ENCODE results near the gene GPT2. TPM values are rescaled to one million over a fixed set of nuclear protein-coding genes. Genes with fewer than 3 reads are reported as not detected.
A peak's percentile ranks its signal among the peaks of the same experiment; 100 is the strongest.

Gene GPT2
- total and polyA plus RNA-seq, 8 donors: 9.1 to 44.9 (median 37.5) TPM

- ATAC-seq (no peak), DNase-seq (no peak)
- no peaks in the 10 kb centered on the region for H3K4me1 ChIP-seq
- H3K27ac ChIP-seq: no peak overlapping the region
- no peaks in the 10 kb centered on the region for H3K27me3 ChIP-seq
- intact Hi-C loops (cut with DNase I): no loop called here
- TF ChIP-seq CTCF (IDR thresholded peaks at IDR 0.05): no peak
- H3K9me3 ChIP-seq: no peaks in the 10 kb centered on the region
- peaks cover 0 to 17% of the 10 kb centered on the region in 2 donors for H3K36me3 ChIP-seq
- H3K4me3 ChIP-seq: no peak overlapping the region
Observed at GRCh38 chr16:46904471-46904870, 20.3 kb downstream of the GPT2 start.

- ATAC-seq (no peak), DNase-seq (no peak)
- Histone ChIP-seq H3K4me1 (no peaks in the 10 kb centered on the region), H3K4me3 (no peak overlapping the region), H3K27ac (no peak overlapping the region), H3K27me3 (no peaks in the 10 kb centered on the region), H3K36me3 (peaks cover 0 to 12% of the 10 kb centered on the region in 2 donors), H3K9me3 (no peaks in the 10 kb centered on the region)
- intact Hi-C loops (cut with DNase I): loop anchor here in 1 of 2 donors (5.0 kb wide), 1 partner anchor 54 kb away; no protein-coding TSS in a partner anchor
- no peak for TF ChIP-seq CTCF (IDR thresholded peaks at IDR 0.05)
Observed at GRCh38 chr16:46906360-46907060, 22.3 kb downstream of the GPT2 start.

- no peak for DNase-seq
- Histone ChIP-seq H3K4me3 (no peak overlapping the region), H3K27me3 (no peaks in the 10 kb centered on the region), H3K36me3 (peaks cover 0 to 4% of the 10 kb centered on the region in 2 donors), H3K27ac (no peak overlapping the region), H3K9me3 (no peaks in the 10 kb centered on the region), H3K4me1 (no peaks in the 10 kb centered on the region)
- intact Hi-C loops (cut with DNase I): loop anchor here in 1 of 2 donors (5.0 kb wide), 1 partner anchor 55 kb away; no protein-coding TSS in a partner anchor
- TF ChIP-seq CTCF (IDR thresholded peaks at IDR 0.05): no peak
- ATAC-seq: no peak
Observed at GRCh38 chr16:46907061-46907774, 23.1 kb downstream of the GPT2 start.

- no peaks in the 10 kb centered on the region for H3K27me3 ChIP-seq
- H3K4me3 ChIP-seq: no peak overlapping the region
- intact Hi-C loops (cut with DNase I): loop anchor here in 1 of 2 donors (5.0 kb wide), 1 partner anchor 56 kb away; no protein-coding TSS in a partner anchor
- ATAC-seq (peak; percentile 82), DNase-seq (peak in 1 of 4 donors; percentile 78)
- no peak overlapping the region for H3K27ac ChIP-seq
- H3K4me1 ChIP-seq: no peaks in the 10 kb centered on the region
- peak; percentile 63 to 79 for TF ChIP-seq CTCF (IDR thresholded peaks at IDR 0.05)
- H3K36me3 ChIP-seq: peaks cover 0 to 8% of the 10 kb centered on the region in 2 donors
- H3K9me3 ChIP-seq: no peaks in the 10 kb centered on the region
Observed at GRCh38 chr16:46908540-46909372, 24.6 kb downstream of the GPT2 start.

Data from left lung (tissue), 10 donors.